Caki2 (cell line): Measurements from ENCODE around the gene ZSCAN10. TPM values are rescaled to one million over a fixed set of nuclear protein-coding genes. Genes with fewer than 3 reads are reported as not detected.

ENCODE experiments used
- total RNA-seq: library from RNA; depleted of rRNA; stranded (reverse); fragments of >200 nt; shearing (Covaris generic); gene quantifications from 2 replicates; pipeline ENCODE4 v1.2.3, GENCODE V29; 2014; ENCODE audit warnings: low replicate concordance; rRNA removed

The ZSCAN10 gene
- total RNA-seq, 1 experiment from 2014 or later, result not detected

Other genes starting within 250 kb of the ZSCAN10 start
- gene PRSS22, start 241.1 kb downstream of the ZSCAN10 start, total RNA-seq, result not detected in 2 replicates
- 121 and 161 TPM in 2 replicates for gene FLYWCH2, start 216.1 kb downstream of the ZSCAN10 start, total RNA-seq
- 133 and 149 TPM in 2 replicates for gene FLYWCH1, start 187.4 kb downstream of the ZSCAN10 start, total RNA-seq
- 18.2 and 32.8 TPM in 2 replicates for gene KREMEN2, start 135.0 kb downstream of the ZSCAN10 start, total RNA-seq
- 60.8 and 77.4 TPM in 2 replicates for gene PAQR4, start 129.9 kb downstream of the ZSCAN10 start, total RNA-seq
- gene PKMYT1, start 118.8 kb downstream of the ZSCAN10 start, total RNA-seq, result 25.5 and 39.1 TPM in 2 replicates
- gene CLDN9, start 86.4 kb downstream of the ZSCAN10 start, total RNA-seq, result 0.07 TPM in 1 of 2 replicates, not detected in the other
- not detected in 2 replicates for gene CLDN6, start 81.1 kb downstream of the ZSCAN10 start, total RNA-seq
- gene TNFRSF12A, start 78.9 kb downstream of the ZSCAN10 start, total RNA-seq, result 975 and 1,222 TPM in 2 replicates
- 461 and 685 TPM in 2 replicates for gene HCFC1R1, start 75.4 kb downstream of the ZSCAN10 start, total RNA-seq
- 247 and 252 TPM in 2 replicates for gene THOC6, start 75.3 kb downstream of the ZSCAN10 start, total RNA-seq
- gene BICDL2, start 62.4 kb downstream of the ZSCAN10 start, total RNA-seq, result not detected in 2 replicates
- gene MMP25, start 52.7 kb downstream of the ZSCAN10 start, total RNA-seq, result not detected in 2 replicates
- gene IL32, start 33.7 kb downstream of the ZSCAN10 start, total RNA-seq, result 171 and 219 TPM in 2 replicates
- 20.0 and 28.4 TPM in 2 replicates for gene ZNF205, start 13.3 kb upstream of the ZSCAN10 start, total RNA-seq
- gene ZNF213, start 35.7 kb upstream of the ZSCAN10 start, total RNA-seq, result 2.6 and 4.8 TPM in 2 replicates
- not detected in 2 replicates for gene OR1F1, start 88.9 kb upstream of the ZSCAN10 start, total RNA-seq
- 12.1 and 12.8 TPM in 2 replicates for gene ZNF200, start 135.9 kb upstream of the ZSCAN10 start, total RNA-seq
- gene MEFV, start 157.3 kb upstream of the ZSCAN10 start, total RNA-seq, result not detected in 2 replicates
- gene ZNF263, start 184.2 kb upstream of the ZSCAN10 start, total RNA-seq, result 58.5 and 90.0 TPM in 2 replicates
- gene TIGD7, start 206.1 kb upstream of the ZSCAN10 start, total RNA-seq, result 4.4 and 5.7 TPM in 2 replicates
- 7.9 and 21.0 TPM in 2 replicates for gene ZNF75A, start 206.2 kb upstream of the ZSCAN10 start, total RNA-seq